Loucy (cell line): ENCODE results near the gene MEST.

Experiments used
- CTCF ChIP-seq: fragments of 200-600 bp; sonication (generic); conservative IDR thresholded peaks from 2 replicates; pipeline ENCODE4 v1.5.1; 2014; ENCODE audit warnings: mild to moderate bottlenecking, antibody characterized with exemption, low read length
- EZH2phosphoT487 ChIP-seq: fragments of 200-600 bp; IDR thresholded peaks from 2 replicates; pipeline ENCODE4 v1.6.1; 2018; ENCODE audit warnings: antibody characterized with exemption, mild to moderate bottlenecking, moderate library complexity, borderline replicate concordance

- TF ChIP-seq CTCF (no peak), EZH2phosphoT487 (no peak)
Observed at GRCh38 chr7:130515315-130516040, 23.6 kb downstream of the MEST start.
